Stimulated activated CD8-positive, alpha-beta memory T cell treated with anti-CD3 and anti-CD28 coated beads, Interleukin-4, amount 100 ng/mL, for 1 hour (primary cell): ENCODE measurements around the gene ADAMTS6.
"Not testable (repeated sequence)": the region's sequence is repeated elsewhere in the genome, so short reads cannot be mapped to it uniquely, and the experiment has no call there.

Experiments
- DNase-seq, 2 donors: peaks; one replicate each; pipeline ENCODE4 v3.0.0-alpha.2; 2020; ENCODE audit warnings: low read depth in 2 of 2, low spot score in 1 of 2

Gene ADAMTS6, protein sequence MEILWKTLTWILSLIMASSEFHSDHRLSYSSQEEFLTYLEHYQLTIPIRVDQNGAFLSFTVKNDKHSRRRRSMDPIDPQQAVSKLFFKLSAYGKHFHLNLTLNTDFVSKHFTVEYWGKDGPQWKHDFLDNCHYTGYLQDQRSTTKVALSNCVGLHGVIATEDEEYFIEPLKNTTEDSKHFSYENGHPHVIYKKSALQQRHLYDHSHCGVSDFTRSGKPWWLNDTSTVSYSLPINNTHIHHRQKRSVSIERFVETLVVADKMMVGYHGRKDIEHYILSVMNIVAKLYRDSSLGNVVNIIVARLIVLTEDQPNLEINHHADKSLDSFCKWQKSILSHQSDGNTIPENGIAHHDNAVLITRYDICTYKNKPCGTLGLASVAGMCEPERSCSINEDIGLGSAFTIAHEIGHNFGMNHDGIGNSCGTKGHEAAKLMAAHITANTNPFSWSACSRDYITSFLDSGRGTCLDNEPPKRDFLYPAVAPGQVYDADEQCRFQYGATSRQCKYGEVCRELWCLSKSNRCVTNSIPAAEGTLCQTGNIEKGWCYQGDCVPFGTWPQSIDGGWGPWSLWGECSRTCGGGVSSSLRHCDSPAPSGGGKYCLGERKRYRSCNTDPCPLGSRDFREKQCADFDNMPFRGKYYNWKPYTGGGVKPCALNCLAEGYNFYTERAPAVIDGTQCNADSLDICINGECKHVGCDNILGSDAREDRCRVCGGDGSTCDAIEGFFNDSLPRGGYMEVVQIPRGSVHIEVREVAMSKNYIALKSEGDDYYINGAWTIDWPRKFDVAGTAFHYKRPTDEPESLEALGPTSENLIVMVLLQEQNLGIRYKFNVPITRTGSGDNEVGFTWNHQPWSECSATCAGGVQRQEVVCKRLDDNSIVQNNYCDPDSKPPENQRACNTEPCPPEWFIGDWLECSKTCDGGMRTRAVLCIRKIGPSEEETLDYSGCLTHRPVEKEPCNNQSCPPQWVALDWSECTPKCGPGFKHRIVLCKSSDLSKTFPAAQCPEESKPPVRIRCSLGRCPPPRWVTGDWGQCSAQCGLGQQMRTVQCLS (N-terminal part only)

DNA sequence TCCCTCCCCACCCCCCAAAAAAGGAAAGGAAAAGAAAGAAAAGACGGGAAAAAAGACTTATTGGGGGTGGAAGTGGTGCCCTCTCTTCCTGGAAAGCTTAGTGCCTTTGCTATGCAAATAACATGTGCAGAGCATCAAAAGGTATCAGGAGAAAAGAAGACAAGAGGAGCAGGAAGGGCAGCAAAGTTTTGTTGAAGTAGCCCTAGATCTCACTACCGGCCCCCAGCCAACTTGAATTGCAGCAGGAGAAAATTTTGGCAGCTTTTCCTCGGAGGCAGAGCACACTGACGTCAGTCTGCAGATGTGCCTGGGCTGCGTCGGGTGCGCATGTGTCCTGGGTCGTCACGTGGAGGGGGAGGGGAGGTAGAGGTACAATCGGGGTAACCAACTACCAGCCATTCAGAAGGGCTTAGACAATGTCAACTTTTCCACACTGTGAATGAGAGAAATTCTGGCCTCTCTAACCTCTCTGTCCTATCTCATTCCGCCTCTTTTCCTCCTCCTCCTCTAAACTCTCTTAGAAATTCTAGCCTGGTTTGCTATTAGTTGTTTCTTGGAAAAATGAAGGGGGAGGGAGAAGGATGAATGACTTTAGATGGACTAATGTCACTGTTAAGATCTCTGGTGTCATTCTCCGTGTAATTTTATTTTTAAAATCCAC lies at the start of gene ADAMTS6:
ADAMTS6 (minus strand) TSS at position 286 of the 661 bp plus-strand sequence. CDS start 8,247 bp downstream, outside the sequence.
- peak; percentile 51 to 57 for DNase-seq

DNA sequence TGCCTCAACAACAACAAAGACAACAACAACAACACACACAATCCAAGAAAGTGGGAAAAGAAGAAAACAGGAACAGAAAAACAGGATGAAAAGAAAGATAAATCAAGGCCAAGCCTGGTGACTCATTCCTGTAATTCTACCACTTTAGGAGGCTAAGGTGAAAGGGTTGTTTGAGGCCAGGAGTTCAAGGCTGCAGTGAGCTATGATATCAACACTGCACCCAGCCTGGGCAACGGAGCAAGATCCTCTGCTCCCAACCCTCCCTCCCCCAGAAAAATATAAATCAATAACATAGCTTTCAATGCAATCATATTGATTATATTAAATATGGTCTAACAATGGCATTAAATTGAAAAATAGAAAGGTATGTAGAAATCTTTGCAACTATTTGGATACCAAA lies 49.2 kb upstream of the ADAMTS6 start:
- no peak for DNase-seq

DNA sequence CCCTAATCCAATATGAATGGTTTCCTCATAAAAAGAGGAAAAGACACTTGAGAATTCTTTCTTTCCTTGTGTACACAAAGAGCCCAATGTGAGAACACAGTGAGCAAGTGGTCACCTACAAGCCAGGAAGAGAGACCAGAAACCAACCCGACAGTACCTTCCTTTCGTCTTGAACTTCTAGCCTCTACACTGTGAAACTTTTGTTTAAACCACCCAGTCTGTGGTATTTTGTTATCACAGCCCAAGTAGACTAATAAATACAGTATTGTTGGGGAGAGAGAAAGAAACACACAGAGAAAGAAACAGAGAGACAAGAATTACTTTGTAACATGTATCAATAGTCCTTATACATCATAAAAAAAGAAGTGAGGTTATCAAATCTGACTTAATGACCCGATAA lies 44.0 kb upstream of the ADAMTS6 start:
- DNase-seq: no peak

DNA sequence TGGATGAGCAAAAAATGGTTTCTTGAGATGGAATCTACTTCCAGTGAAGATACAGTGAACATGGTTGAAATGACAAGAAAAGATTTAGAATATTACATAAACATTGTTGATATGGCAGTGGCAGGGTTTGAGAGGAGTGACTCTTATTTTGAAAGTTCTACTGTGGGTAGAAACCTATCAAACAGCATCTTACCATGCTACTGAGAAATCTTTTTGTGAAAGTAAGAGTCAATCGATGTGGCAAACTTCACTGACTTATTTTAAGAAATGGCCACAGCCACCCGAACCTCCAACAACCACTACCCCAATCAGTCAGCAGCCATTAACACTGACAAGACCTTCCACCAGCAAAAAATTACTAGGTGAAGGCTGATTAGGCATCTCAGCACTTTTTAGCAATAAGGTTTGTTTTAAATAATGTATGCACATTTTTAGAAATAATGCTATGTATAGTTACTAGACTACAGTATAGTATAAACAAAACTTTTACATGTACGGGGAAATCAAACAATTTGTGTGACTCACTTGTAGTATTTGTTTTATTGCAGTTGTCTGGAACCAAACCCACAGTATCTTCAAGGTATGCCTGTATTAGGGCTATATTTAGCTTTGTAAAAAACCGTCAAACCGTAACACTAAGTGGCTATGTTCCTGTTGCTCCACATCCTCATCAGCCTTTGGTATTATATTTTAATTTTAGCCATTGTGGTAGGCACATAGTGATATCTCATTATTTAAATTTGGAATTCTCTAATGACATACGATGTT lies 30.6 kb upstream of the ADAMTS6 start:
- DNase-seq: no peak

DNA sequence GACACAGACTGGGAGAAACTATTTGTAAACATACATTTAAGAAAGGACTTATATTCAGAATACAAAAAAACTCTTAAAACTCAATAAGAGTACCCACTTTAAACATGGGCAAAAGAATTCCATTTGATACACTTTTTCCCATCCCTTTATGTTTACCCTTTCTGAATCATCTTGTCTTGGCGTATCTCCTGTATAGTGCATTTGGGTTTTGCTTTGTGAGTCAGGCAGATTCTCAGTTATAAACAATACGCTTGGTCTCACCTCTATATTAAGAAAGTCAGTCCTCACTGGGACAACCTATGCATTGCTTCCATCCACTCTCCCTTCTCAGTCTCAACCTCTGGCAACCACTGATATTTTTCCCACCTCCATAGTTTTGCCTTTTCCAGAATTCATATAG lies 27.3 kb upstream of the ADAMTS6 start:
- no peak for DNase-seq

DNA sequence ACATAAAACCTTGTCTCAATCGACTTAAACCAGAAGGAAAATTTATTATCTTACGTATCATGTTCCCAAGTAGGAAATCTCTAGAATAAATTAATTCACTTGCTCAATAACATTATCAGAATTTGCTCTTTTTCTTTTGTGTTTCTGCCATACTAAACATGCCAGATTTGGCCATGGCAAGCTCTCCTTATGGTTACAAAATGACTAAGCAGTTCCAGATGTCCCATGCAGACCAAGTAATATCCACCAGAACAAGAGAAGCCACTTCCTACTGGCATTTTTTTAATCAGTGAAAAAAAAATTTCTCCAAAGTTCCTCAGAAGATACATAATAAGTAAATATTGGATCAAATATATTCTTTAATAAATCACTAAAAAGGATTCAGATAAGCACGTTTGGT lies 25.2 kb upstream of the ADAMTS6 start:
- DNase-seq: no peak

DNA sequence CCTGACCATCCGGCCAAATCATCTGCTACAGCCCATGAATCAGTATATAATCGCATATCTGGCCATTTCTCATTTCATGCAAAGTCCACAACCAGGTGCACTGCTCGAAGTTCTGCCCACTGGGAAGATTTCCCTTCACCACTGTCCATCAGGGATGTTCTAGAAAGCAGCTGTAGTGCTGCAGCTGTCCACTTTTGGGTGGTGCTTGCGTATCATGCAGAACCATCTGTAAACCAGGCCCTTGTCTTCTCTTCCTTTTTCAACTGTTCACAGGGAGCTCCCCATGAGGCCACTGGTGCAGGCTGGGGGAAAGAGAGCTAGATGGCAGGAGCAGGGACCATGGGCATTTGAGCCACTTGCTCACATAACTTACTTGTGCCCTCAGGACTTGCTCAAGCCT lies 7.4 kb upstream of the ADAMTS6 start:
- no peak for DNase-seq

DNA sequence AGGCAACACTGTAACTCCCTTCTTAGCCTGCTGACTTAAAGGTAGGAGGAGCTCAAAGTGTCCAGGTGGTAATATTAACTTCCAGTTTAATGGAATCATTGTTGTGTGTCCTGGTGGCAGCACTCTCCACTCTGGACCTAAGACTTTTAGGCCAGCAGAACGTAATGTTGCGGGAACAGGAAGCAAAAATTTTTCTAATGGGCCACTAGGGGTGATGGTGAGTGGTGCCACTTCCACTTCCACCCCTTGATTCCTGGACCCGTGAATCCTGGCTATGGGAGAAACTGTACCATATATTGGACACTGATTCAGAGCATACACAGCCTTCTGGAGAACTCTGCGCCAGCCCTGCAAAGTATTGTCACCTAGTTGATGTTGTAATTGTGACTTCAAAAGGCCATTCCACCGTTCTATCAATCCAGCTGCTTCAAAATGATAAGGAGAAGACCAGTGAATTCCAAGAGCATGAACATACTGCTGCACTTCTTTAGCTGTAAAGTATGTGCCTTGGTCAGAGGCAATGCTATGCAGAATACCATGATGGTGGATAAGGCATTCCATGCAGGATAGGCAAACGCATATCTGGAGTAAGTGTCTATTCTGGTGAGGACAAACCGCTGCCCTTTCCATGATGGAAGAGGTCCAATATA lies 6.4 kb upstream of the ADAMTS6 start:
- not testable (repeated sequence) for DNase-seq

DNA sequence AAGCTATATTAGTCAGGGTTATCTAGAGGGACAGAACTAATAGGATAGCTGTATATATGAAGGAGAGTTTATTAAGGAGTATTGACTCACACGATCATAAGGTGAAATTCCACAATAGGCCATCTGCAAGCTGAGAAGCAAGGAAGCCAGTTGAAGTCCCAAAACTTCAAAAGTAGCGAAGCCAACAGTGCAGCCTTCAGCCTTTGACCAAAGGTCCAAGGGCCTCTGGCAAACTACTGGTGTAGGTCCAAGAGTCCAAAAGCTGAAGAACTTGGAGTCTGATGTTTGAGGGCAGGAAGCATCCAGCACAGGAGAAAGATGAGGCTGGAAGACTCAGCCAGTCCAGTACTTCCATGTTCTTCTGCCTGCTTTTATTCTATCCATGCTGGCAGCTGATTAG lies 5.1 kb upstream of the ADAMTS6 start:
- not testable (repeated sequence) for DNase-seq

DNA sequence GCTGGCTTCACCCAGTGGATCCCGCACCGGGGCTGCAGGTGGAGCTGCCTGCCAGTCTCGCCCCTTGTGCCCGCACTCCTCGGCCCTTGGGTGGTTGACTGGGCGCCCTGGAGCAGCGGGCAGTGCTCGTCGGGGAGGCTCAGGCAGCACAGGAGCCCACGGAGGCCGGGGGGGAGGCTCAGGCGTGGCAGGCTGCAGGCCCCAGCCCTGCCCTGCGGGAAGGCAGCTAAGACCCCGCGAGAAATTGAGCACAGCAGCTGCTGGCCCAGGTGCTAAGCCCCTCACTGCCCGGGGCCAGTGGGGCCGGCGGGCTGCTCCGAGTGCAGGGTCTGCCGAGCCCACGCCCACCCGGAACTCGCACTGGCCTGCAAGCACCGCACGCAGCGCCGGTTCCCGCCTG lies 3.7 kb upstream of the ADAMTS6 start:
- DNase-seq: no peak

DNA sequence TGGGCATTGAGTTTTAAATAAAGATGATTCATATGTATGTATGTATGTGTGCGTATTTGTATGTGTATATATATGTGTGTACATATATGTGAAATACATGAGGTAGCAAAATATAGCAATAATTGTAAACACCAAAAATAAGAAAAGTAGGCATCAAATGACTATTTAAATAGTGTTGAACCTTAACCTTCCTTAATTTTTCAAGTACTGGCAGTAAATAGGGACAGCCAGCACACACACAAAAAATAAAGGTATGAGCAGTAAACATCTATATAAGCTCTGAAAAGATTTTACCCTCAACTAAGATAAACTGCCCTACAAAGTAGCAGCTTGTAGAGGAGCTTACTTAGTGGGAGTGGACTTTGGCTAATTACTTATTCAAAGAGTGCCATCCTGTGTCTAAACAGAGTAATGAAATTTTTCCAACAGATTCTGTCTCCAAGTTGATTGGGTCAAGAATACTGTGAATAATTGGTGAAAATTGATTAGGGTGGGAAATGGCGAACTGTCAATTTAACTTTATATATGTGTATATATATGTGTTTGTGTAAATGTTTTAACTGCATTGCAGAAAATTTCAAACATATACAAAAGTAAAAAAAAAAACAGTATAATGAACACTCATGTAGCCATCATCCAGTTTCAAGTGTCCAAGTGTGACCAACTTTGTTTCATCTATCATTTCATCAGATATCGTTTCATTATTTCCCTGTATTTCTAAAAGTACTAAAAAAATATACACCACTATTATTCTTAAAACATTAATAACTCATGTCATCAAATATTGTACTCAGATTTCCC lies 2.0 kb upstream of the ADAMTS6 start:
- DNase-seq: no peak

DNA sequence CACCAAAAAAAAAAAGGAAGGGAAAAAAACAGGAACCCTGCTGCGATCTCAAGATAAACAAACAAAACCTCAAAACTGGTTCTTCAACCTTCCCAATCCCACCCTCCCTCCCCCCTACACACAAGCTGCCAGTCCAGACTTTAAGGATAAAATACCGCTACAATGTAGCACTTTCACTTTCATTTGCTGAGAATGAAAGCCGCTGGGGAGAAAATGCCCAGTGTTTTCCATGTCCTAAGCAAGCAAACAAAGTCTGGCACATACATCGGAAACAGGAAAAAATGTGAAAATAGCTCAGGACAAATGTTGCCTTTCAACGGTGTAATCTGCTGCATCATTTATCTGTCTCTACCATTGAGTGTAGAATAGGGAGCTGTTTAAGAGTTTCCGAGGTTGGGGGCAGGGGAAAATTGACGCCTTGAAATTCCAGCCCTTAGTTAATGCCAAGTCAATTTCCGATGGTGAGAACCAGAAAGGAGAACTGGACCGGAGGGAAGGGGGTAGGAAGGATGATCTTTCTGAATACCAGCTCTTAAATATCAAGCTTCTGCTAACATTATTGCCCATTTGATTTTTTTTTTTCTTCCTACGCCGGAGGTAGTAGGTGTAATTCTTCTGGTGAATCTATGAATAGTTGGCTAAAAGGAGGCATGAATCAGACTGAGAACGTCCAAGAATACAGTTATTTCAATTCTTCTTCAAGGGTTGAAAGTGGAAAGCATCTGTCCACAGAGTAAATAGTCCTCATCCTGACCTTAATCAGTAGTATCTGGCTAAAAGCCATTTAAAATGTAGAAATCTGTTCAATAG lies 1.2 kb upstream of the ADAMTS6 start:
- no peak for DNase-seq

DNA sequence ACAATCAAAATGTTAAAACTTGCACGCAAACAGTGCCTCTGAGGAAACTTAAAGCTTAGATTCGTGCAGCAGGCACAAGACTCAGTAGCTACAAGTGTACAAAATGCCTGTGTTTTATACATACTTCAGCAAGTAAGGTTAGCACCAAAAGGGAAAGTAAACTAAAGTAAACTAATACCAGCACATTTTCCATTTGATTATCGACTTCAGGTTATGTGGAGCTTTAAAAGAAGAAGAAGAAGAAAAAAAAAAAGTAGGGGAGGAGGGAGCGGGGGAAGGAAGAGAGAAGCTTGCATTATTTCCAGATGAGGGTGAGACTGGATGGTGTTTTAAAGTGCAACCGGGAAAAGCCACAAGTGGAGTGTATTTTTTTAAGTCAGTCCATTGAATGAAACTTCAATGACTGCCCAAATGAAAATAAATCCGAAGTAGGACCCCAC lies 596 bp upstream of the ADAMTS6 start:
- DNase-seq: no peak

DNA sequence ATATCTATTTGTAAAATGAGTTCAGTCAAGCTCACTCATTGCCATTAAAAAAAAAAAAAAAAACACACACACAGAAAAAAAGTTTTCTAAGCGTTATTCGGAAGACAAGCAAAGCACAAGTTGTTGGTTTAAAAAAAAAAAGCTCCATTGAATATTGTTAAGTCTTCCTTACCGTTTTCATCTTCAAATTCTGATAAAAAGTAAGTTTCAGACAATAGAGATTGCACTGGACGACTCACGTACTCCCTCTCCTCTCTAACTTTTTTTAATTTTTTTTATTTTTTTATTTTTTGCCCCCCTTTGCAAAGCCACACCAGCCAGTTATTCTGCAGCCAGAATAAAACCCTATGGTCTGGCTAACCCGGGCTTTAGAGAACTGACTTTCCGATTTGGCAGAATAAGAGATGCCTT lies 544 bp downstream of the ADAMTS6 start:
- no peak for DNase-seq

DNA sequence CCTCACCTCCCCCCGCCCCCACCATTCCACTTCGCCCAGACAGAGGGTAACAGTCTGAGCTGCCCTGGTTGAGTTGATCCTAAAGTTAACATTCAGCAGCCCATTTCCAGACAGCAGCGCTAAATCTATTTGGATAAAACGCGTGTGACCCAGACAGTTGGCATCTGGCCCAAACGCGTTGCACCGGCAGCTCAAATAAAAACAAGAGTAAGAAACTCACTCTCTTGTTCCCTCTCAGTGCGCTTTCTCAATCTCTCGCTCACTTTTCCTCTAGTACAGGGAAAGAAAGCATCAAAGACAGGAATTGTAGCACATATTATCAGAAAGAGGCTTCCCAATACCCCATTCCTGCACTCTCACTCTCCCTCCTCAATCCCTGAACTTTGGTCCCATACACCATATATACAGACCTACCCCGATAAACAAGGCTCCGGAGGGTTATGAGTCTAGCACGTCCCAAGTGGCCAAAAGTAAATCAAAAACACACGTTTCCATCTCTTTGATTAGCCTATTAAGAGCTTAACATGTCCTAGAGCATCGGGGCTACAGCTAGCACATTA lies 1.3 kb downstream of the ADAMTS6 start:
- no peak for DNase-seq

DNA sequence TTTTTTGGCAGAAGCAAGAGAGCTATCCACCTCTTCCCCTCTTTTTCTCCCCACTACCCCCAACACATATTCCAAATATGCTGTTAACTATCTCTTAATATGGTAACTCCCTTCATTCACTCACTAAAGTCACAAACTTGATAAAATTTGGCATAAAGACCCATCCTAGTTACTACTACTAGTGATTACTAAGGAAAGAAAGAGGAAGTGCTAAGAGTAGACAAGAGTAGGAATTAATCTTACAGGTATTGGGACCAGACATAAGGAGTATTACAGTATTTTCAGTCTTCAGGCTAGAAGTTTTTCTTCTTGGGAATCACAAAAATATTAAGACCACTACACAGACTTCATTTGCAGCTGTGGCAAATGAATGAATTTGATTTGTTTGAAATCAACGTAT lies 2.2 kb downstream of the ADAMTS6 start:
- no peak for DNase-seq

DNA sequence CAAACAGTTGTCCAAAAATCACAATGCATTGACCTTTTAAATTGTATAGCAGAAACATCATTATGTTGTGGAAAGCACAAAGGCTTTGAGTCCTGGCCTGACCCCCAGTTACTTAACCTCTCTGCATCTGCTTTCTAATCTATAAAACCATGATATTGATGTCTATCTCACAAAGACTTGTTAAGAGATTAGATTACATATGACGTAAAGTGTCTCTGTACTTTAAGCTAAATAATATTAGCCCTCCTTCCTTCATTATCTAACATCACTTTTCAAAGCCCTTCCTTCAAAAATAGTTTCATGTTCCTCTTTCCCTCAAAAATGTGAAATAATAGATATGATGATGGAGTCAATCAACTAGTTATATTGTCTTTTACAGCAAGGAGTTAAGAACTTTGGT lies 3.4 kb downstream of the ADAMTS6 start:
- DNase-seq: no peak

DNA sequence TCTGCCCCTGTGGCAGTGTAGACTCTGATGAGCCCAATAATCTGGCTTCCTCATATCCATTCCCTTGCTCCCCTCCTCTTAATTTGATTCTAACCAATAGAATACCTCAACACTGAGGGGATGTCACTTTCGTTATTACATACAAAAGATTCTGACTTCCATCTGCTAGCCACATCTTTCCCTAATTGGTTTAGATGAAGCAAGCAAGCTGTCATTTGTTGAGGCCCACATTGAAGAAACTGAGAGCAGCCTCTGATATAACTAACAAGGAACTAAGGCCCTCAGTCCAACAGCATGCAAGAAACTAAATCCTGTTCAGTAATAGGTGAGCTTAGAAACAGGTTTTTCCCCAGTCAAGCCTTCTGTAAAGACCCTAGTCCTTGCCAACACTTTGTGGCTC lies 5.8 kb downstream of the ADAMTS6 start:
- DNase-seq: no peak
